GM18858 (cell line): Measurements from ENCODE around the gene ALPG.
"Not testable (repeated sequence)": the region's sequence is repeated elsewhere in the genome, so short reads cannot be mapped to it uniquely, and the experiment has no call there.

Experiments
- ATAC-seq: cut with Tn5 transposase; IDR thresholded peaks from one replicate; pipeline ENCODE4 v1.9.1; 2021; ENCODE audit not compliant: unreplicated experiment

ALPG gene

DNA sequence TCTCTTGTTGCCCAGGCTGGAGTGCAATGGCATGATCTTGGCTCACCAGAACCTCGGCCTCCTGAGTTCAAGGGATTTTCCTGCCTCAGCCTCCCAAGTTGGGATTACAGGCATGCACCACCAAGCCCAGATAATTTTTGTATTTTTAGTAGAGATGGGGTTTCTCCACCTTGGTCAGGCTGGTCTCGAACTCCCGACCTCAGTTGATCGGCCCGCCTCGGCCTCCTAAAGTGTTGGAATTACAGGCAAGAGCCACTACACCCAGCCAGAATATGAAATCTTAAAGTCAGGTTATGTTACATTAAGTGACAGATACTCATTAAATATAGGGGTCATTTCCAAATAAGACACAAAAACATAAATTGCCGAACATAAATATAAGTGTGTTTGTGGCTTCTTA, 12.2 kb upstream of the ALPG start:
- not testable (repeated sequence) for ATAC-seq

- ATAC-seq = no peak
These were observed 11.1 kb upstream of the ALPG start for GRCh38 chr2:232395586-232395985.

DNA sequence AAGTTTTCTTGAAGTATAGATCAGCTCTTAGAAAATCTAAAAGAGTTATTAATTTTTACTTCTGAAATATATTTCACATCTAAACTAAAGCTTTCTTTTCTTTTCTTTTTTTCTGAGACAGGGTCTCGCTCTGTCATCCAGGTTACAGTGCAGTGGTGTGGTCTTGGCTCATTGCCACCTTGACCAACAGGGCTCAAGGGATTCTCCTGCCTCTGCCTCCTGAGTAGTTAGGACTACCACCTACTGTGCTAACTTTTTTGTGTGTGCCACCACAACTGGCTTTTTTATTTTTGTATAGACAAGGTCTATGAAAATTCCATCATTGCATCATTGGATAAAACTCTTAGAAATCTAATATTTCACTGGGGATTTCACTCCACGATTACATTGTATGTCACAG, 10.0 kb upstream of the ALPG start:
- ATAC-seq = no peak

DNA sequence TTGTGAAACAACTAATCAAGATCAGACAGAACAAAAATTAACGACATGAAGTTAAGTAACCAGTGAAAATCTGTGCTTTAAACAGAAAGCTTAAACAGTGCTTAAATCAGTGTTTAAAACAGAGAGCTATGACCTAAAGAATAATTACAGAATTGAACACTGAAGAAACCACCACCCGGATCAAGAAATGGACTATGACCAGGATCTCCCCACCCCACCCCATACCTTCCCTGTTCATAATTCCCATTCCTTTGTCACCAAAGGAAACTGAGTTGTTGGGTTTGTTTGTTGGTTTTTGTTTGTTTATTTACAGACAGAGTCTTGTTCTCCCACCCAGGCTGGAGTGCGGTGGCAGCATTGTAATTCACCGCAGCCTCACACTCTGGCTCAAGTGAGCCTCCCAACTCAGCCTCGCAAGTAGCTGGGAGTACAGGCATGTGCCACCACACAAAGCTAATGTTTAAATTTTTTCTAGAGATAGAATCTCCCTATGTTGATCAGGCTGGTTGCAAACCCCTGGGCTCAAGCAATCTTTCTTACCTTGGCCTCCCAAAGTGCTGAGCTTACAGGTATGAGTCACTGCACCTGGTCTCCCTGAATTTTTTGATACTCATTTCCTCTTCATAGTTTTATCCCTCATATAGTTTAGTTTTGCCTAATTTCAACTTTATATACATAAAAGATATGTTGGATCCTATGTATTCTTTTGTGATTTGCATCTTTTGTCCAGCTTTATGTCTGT, 8.2 kb upstream of the ALPG start:
- ATAC-seq = no peak

- ATAC-seq = no peak
These were observed 6.2 kb upstream of the ALPG start for GRCh38 chr2:232400256-232401015.

DNA sequence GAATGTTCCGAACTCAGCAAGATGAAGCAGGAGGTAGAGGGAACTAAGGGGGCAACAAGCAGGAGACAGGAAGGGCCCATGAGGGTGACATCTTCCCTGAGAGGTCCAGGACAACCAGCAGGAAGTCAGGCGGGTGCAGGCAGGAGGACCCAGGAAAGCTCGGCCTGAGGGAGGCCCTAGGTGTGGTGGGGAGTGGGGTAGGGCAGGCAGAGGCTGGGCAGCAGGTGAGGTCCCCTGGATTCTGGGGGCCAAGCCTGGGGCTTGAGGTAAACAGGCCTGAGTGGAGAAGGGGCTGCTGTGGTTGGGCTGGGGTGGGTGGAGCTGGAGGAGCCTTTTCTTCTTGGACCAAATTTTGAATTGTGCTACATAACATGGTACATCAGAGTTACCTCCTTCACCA, 4.1 kb upstream of the ALPG start:
- no peak for ATAC-seq

DNA sequence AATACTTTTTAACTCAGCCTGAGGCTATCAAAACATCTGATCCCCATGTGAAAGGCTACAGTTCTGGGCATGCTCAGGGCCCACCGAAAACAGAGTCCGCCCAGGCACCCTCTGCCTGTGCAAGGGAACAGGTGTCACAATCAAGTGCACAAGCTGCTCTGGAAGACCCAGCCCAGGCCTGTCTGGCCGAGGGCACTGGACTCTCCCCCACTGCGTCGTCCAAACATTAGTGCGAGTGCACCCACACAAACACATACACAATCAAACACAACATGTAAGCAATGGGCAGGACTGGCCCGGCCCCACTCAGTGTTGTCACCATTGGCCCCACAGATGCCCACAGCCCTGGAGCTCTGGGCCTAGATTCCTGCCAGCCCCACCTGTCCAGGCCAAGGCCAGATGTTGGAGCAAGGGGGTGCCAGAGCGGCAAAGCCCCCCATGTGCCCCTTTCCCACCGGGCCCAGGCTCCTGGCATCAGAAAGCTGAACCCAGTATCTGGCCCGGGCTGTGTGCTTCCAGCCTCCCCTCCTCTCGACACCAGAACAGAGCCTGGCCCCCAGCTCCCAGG, 617 bp upstream of the ALPG start:
- no peak for ATAC-seq

DNA sequence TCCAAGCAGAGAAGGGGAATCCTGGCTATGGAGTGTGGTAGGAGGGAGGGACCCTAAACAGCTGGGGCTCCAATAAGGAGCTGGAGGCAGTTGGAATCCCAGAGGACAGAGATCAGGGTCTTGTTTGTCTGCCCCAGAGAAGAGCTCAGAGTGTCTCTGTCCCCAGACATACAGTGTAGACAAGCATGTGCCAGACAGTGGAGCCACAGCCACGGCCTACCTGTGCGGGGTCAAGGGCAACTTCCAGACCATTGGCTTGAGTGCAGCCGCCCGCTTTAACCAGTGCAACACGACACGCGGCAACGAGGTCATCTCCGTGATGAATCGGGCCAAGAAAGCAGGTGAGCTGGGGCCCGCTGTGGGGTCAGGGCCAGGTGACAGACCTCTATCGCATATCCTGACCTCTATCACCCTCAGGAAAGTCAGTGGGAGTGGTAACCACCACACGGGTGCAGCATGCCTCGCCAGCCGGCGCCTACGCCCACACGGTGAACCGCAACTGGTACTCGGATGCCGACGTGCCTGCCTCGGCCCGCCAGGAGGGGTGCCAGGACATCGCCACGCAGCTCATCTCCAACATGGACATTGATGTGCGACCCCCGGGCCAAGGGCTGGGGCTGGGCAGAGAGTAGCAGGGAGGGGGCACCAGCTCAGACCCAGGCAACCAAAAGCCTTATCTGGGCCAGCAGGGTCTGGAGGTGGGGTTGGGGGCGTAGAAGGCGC, 945 bp downstream of the ALPG start:
- not testable (repeated sequence) for ATAC-seq

DNA sequence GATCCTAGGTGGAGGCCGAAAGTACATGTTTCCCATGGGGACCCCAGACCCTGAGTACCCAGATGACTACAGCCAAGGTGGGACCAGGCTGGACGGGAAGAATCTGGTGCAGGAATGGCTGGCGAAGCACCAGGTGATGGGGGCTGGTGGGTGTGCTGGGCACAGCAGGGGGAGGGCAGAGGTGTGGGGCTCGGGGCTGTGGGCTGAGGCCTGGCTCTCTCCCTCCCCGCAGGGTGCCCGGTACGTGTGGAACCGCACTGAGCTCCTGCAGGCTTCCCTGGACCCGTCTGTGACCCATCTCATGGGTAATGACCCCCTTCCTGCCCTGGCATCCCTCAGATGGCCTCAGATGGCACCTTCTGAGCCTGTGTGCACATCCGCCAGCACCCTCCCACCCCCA, 1.6 kb downstream of the ALPG start:
- ATAC-seq = not testable (repeated sequence)

GRCh38 chr2:232409617-232410016, 3.0 kb downstream of the ALPG start:
- not testable (repeated sequence) for ATAC-seq

- no peak for ATAC-seq
These were observed 3.7 kb downstream of the ALPG start for GRCh38 chr2:232410238-232410900.

GRCh38 chr2:232411901-232412629, 5.4 kb downstream of the ALPG start:
- ATAC-seq = no peak

DNA sequence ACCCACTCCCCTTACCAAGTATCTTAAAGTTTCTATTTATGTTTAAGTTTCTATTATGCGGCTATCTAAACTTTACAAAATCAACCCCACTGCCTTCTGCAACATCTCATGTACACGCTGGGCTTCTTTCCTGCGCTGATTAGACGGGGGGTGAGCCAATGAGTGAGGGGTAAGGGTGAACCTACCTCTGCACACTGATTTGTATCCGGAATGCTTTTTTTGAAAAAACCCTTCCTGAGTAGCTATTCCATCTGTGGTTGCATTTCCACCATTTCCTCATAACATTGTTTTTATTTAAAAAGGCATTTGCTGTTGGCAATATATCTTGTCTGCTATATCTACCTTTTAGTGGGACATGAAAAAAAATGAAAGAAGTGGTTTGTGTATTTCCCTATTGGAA, 6.3 kb downstream of the ALPG start:
- no peak for ATAC-seq

- no peak for ATAC-seq
These were observed 8.6 kb downstream of the ALPG start for GRCh38 chr2:232415138-232415690.

- ATAC-seq = no peak
These were observed 9.3 kb downstream of the ALPG start for GRCh38 chr2:232415736-232416520.

- no peak for ATAC-seq
These were observed 10.2 kb downstream of the ALPG start for GRCh38 chr2:232416521-232417470.

DNA sequence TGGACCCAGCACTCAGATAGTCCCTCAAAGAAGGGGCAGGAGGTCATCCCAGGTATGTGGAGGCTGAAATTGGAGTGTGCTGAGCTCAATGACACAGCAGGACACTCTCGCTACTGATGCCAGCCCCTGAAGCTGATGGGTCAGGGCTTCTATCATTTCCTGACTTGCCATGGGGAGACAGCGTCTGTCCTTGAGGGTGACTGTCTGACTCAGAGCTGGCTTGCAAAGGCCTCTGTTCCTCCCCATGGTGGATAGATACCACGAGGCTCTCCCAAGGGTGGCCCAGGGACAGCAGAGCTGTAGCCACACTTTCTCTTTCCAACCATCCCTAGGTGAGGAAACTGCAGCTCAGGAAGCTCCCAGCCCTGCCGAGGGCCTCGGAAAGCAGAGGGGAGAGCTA, 10.8 kb downstream of the ALPG start:
- no peak for ATAC-seq

GRCh38 chr2:232418056-232418455, 11.4 kb downstream of the ALPG start:
- no peak for ATAC-seq
